ENCODE results near the gene TMEM170A.
A peak's percentile ranks its signal among the peaks of the same experiment; 100 is the strongest.

Gene TMEM170A, protein sequence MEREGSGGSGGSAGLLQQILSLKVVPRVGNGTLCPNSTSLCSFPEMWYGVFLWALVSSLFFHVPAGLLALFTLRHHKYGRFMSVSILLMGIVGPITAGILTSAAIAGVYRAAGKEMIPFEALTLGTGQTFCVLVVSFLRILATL

DNA sequence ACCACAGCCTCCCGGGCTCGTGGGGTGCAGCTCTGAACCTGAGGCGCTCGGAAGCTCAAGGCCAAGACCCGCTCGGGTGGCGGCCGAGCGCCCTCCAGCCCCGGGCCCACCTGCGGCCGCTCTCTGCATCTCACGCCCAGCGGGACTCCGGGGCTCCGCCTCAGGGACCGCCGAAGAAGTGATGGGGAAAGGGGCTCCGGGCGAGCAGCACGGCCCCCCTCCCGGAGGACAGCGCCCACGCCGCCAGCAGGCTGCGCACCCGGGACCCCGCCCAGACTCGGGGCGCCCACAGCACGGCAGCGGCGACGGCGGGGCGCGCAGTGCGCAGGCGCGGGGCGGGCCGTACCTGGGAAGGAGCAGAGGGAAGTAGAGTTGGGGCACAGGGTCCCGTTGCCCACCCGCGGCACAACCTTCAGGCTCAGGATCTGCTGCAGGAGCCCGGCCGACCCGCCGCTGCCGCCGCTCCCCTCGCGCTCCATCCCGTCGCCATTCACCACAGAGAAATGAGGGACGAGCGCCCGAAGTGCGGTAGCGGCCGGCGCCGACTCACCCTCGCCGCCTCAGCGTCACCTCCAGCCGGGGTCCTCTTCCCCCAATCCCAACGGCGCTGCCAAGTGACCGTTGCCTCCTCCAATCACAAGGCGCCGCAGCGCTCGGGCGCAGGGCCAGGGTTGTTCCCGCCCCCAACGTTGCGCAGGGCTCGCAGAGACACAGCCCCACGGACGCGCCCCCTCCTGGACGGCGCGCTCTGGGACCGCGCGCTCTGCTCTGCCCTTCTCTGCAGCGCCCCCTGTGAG is at the start of gene TMEM170A:
Gene TMEM170A, minus strand, starts transcription at position 568 of the 797 bp plus-strand sequence. Its CDS starts 89 bp downstream, at position 479.
- TF ChIP-seq GATA3 (IDR thresholded peaks at IDR 0.05; ENCODE audit: low read depth, low read length) (no peak), GATA2 (IDR thresholded peaks at IDR 0.05; ENCODE audit: low read depth, low read length) (no peak; the same call in 1 of the 2 replicates)

DNA sequence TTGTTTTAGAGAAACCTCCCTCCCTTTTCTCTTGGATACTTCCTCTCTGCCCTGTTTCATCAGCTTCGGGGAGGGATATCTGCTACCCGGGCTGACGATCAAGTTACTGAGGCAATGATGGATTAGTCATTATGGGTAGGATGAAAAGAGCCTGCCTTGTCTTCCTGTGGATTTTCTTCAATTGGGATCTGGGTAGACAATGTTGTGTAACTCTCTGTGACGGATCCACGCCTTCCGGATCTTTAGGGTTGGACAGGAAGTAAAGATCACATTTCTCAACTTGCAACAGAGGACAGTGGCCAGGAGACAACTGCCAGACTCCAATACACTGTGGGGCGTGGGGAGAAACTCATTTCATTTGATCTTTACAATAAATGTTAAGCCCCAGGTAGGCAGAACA is 42.1 kb upstream of the TMEM170A start:
- TF ChIP-seq GATA2 (IDR thresholded peaks at IDR 0.05; ENCODE audit: low read depth, low read length) (no peak), GATA3 (IDR thresholded peaks at IDR 0.05; ENCODE audit: low read depth, low read length) (no peak)

DNA sequence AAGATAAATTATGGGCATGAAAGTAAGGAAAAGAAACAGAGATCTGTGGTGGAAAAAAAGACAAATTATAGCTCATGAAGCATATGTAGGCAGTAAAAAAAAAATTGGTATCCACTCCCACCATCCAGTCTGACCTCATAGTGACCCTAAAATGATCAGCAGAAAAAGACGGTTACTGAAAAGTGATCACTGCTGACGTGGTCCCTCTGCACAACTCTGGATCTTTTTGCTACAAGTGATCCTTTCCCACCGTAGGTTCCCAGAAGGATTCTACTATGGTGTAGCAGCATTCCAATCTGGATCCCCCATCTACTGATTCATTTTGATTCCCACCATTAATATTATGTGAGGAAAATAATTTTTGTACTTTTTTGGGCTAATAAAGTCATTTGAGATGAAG is 41.6 kb upstream of the TMEM170A start:
- TF ChIP-seq GATA3 (IDR thresholded peaks at IDR 0.05; ENCODE audit: low read depth, low read length) (no peak), GATA2 (IDR thresholded peaks at IDR 0.05; ENCODE audit: low read depth, low read length) (no peak)

DNA sequence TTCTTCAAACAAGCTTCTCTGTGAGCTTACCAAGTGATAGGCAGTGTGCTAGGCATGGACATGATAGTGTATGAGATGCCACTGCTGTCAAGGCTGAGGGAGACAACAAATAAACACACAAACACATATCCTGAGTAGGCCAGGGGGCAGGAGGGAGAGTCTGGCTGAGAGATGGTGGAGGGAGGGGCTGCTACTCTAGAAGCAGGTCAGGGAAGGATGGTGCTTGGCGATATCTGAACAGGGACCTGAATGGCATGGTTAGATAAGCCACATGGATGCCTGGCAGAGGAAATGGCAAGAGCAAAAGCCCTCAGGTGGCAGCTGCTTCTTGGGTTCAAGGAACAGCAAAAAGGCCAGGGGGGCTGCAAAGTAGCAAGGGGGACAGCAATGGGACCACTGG is 39.3 kb upstream of the TMEM170A start:
- TF ChIP-seq GATA2 (IDR thresholded peaks at IDR 0.05; ENCODE audit: low read depth, low read length) (no peak), GATA3 (IDR thresholded peaks at IDR 0.05; ENCODE audit: low read depth, low read length) (no peak)

DNA sequence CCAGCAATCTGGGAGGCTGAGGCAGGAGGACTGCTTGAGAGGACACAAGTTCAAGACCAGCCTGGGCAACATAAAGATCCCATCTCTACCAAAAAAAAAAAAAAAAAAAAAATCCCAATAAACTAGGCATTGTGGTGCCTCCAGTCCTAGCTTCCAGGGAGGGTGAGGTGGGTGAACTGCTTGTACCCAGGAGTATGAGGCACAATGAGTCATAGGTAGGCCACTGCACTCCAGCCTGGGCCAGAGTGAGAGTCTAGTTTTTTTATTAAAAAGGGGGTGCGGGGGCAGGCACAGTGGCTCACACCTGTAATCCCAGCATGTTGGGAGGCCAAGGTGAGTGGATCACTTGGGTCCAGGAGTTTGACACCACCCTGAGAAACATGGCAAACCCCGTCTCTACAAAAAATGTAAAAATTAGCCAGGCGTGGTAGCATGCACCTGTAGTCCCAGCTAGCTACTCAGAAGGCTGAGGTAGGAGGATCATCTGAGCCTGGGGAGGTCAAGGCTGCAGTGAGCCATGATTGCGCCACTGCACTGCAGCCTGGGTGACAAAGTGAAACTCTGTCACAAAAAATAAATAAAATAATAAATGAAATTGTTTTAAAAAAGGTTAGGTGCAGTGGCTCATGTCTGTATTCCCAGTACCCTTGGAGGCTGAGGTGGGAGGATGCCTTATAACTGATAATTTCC is 38.6 kb upstream of the TMEM170A start:
- TF ChIP-seq GATA2 (IDR thresholded peaks at IDR 0.05; ENCODE audit: low read depth, low read length), result no peak
- no peak for TF ChIP-seq GATA3 (IDR thresholded peaks at IDR 0.05; ENCODE audit: low read depth, low read length)

DNA sequence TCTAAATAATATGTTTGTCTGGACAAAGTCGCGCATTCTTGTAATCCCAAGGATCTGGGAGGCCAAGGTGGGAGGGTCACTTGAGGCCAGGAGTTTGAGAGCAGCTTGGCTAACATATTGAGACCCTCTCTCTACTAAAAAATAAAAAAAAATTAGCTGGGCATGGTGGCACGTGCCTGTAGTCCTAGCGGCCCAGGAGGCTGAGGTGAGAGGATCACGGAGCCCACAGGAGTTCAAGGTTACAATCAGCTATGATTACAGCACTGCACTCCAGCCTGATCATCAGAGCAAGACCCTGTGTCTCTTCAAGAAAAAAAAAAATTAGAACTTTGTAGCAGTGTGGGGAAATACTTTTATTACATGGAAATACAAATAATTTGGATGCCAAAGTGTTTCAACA is 36.9 kb upstream of the TMEM170A start:
- TF ChIP-seq GATA3 (IDR thresholded peaks at IDR 0.05; ENCODE audit: low read depth, low read length), result no peak
- no peak for TF ChIP-seq GATA2 (IDR thresholded peaks at IDR 0.05; ENCODE audit: low read depth, low read length)

DNA sequence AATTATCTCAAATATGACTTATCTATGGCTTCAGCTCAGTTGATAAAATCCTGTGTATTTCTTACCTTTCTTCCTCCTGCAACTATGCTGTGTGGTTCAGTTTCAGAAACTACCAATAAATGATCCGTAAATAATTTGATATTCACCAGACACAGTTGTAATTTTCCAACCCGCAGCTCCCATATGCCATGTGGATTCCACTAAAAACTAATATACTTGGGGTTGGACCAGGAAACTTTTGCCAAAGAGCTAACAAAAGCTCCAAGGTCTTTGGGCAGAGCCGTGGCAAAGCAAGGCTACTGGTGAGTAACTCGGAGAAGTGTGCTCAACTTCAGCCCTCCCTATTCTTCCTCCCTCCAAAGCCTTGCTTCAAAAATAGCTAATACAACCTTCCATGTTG is 33.1 kb upstream of the TMEM170A start:
- no peak for TF ChIP-seq GATA3 (IDR thresholded peaks at IDR 0.05; ENCODE audit: low read depth, low read length)
- no peak for TF ChIP-seq GATA2 (IDR thresholded peaks at IDR 0.05; ENCODE audit: low read depth, low read length)

DNA sequence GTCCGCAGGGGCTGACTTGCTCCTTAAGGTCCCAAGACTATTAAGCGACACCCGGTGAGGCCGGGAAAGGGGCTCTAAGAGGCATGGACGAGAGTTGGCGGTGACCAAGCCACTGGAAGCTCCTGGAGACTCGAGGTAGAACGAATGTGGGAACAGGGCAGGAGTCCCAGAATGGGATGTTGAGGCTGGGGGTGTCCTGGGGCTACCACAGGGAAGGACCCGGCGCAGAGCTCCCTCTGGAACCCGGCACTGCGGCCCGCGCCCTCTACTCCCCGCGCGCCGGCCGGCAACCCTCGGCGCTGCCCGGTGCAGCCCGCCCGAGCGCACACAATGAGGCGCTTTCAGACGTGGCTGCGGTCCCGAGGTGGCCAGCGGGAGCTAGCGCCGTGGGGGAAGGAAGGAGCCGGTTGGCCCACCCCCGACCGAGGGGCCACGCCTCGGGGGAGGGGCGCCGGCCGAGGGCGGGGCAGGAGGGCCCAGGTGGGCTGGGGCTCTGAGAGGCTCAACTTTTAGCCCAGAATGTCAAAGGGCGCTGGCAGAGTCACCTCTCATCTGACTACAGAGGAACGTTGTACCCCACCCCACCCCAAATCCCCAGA is 30.7 kb upstream of the TMEM170A start, which contains the start of gene CHST6:
Gene CHST6, minus strand, starts transcription at position 366 of the 599 bp plus-strand sequence. CDS start 15,613 bp downstream, outside the sequence.
- no peak for TF ChIP-seq GATA2 (IDR thresholded peaks at IDR 0.05; ENCODE audit: low read depth, low read length)
- TF ChIP-seq GATA3 (IDR thresholded peaks at IDR 0.05; ENCODE audit: low read depth, low read length), result no peak

DNA sequence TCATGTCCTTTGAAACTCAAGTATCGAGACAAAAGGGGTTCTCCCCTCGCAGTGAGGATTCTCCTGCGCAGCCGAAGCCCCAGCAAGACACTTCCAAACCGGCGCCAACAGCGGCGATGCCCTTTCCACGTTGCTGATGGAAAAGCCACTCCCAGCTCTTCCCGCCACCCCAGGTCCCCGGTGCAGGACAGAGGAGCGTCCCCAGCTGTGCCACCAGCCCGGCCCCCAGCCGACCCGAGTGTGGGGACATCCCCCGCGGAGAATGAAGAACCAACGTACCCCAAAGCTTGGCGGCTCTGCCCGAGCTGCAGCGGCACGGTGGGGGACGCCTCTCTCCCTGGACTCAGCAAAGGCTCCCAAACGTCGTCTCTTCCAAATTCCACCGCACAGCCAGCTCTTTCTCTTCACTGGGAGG is 30.2 kb upstream of the TMEM170A start:
- TF ChIP-seq GATA3 (IDR thresholded peaks at IDR 0.05; ENCODE audit: low read depth, low read length) (no peak), GATA2 (IDR thresholded peaks at IDR 0.05; ENCODE audit: low read depth, low read length) (no peak)

DNA sequence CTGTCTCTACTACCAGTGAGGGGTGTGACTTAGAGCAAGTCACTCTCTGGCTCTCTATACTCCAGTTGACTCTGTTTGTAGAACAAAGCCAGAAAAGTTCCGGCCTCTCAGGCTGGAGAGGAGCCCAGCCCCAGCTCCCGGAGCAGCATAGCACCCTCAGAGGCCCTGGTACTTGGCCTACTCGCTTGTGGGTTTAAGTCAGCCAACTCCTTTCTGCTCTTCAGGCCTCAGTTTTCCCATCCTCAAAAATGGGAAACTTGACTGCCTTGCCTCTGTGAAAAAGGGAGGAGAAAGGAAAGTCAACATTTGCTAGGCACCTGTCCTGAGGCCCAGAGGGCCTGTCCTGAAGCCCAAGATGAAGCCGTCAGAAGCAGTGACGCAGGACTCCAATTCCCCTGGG is 29.7 kb upstream of the TMEM170A start:
- TF ChIP-seq GATA3 (IDR thresholded peaks at IDR 0.05; ENCODE audit: low read depth, low read length) (no peak), GATA2 (IDR thresholded peaks at IDR 0.05; ENCODE audit: low read depth, low read length) (no peak)

DNA sequence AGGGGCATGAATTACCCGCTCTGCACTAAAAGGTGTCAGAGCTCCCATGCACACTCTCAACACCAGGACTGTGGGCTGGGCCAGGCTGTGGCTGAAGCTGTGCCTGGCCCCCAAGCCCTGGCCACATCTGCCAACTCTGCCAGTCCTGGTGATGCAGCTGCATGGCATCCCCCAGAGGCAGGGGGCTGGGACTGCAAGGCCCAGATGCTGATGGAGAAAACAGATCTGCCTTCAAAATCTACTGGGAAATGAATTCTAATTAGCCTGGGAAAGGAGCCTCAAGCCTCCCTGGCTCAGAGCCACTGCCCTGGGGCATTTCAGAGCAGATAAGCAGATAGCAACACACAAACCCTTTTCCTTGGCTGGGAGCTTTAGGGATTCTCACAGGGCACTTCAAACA is 27.4 kb upstream of the TMEM170A start:
- peak; percentile 96 for TF ChIP-seq GATA2 (IDR thresholded peaks at IDR 0.05; ENCODE audit: low read depth, low read length)
- peak; percentile 84 for TF ChIP-seq GATA3 (IDR thresholded peaks at IDR 0.05; ENCODE audit: low read depth, low read length)

DNA sequence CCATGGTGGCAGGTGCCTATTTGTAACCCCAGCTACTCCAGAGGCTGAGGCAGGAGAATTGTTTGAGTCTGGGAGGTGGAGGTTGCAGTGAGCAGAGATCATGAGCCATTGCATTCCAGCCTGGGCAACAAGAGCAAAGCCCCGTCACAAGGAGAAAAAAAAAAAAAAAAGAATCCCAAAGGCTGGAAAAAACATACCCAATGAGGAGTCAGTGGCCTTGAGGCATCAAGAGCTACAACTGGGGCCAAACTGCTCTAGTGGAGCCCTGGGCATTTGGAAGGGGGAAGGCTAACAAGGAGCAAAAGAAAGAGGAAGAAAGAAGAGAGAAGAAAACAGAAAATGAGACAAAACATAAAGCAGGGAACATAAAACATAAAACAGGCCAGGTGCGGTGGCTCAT is 23.8 kb upstream of the TMEM170A start:
- no peak for TF ChIP-seq GATA2 (IDR thresholded peaks at IDR 0.05; ENCODE audit: low read depth, low read length)

DNA sequence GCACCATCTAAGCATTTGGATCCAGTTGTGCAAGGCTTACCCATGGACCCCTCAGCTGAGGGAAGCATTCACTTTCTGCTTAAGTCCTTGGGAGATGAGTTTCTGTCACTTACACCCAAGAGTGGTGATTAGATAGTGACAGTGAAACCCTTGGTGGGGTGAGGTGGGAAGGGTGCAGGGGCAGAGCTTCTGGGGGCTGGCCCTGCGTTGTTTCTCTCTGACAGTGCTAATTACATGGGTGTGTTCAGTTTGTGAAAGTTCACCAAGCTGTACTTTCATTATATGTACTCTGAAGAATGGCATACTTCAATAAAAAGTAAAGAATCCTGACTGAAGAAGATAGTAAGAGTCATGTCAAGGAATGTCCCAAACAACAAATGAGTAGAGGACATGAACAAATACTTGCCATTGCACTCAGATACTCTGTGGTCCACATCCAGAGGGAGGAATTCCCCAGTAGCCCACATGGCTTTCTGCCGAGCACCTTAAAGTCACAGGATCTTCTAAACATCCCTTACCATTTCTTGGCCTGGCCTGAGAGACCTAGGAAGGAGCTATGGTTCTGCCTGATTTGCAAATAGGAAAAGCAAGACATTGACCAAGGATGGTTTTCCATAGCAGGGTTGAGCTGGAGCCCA is 22.3 kb upstream of the TMEM170A start:
- TF ChIP-seq GATA2 (IDR thresholded peaks at IDR 0.05; ENCODE audit: low read depth, low read length) (no peak), GATA3 (IDR thresholded peaks at IDR 0.05; ENCODE audit: low read depth, low read length) (no peak)
